GM23338 (cell line): Measurements from ENCODE around the gene PNPLA3. TPM values are rescaled to one million over a fixed set of nuclear protein-coding genes. Genes with fewer than 3 reads are reported as not detected.

ENCODE experiments used
- CTCF ChIP-seq, 2 experiments: fragments of 200-600 bp in 1 of 2; sonication (generic) in 1 of 2; conservative IDR thresholded peaks; 2 replicates each; pipeline versions ENCODE4 v1.5.1 to v1.6.1; 2016 to 2017; ENCODE audit warnings: antibody characterized with exemption in 2 of 2, low read depth in 2 of 2, mild to moderate bottlenecking in 2 of 2, moderate library complexity in 1 of 2
- EZH2 ChIP-seq: fragments of 200-600 bp; sonication (generic); IDR thresholded peaks from one replicate; pipeline ENCODE4 v1.8.0; 2017; ENCODE audit warnings: antibody characterized with exemption, mild to moderate bottlenecking, low read depth; ENCODE audit not compliant: unreplicated experiment
- JUNB ChIP-seq: IDR thresholded peaks from one replicate; pipeline ENCODE4 v1.6.1; 2016; ENCODE audit warnings: antibody characterized with exemption; ENCODE audit not compliant: unreplicated experiment
- NANOG ChIP-seq: IDR thresholded peaks from 2 replicates; pipeline ENCODE4 v1.6.1; 2016; ENCODE audit warnings: antibody characterized with exemption, borderline replicate concordance
- POLR2AphosphoS5 ChIP-seq: IDR thresholded peaks from 2 replicates; pipeline ENCODE4 v1.6.1; 2016; ENCODE audit warnings: antibody characterized with exemption, low read depth
- ZNF331 ChIP-seq: fragments of 250-450 bp; sonication (Bioruptor Pico); IDR thresholded peaks from 2 replicates; pipeline ENCODE4 v1.5.0; 2020; ENCODE audit warnings: low read depth, mild to moderate bottlenecking, moderate library complexity
- polyA plus RNA-seq: library from polyadenylated mRNA; unstranded; fragments of >200 nt; fragmentation: Nextera tagmentation; extraction: Ambion mirVana; gene quantifications from 2 replicates; pipeline ENCODE4 v1.2.1, GENCODE V29; 2016
- total RNA-seq: library from RNA; depleted of rRNA; stranded (reverse); fragments of >200 nt; shearing (Covaris generic); gene quantifications from 2 replicates; pipeline ENCODE4 v1.2.3, GENCODE V29; 2014
- TF ChIP-seq, protein P1 (sequence below): fragments of 250-450 bp; sonication (Bioruptor Pico); IDR thresholded peaks from 2 replicates; pipeline ENCODE4 v1.5.0; 2020; ENCODE audit warnings: mild to moderate bottlenecking, moderate library complexity

PNPLA3 gene
- total and polyA plus RNA-seq, 2 experiments from 2014 or later, result 17.7 to 23.4 TPM

DNA sequence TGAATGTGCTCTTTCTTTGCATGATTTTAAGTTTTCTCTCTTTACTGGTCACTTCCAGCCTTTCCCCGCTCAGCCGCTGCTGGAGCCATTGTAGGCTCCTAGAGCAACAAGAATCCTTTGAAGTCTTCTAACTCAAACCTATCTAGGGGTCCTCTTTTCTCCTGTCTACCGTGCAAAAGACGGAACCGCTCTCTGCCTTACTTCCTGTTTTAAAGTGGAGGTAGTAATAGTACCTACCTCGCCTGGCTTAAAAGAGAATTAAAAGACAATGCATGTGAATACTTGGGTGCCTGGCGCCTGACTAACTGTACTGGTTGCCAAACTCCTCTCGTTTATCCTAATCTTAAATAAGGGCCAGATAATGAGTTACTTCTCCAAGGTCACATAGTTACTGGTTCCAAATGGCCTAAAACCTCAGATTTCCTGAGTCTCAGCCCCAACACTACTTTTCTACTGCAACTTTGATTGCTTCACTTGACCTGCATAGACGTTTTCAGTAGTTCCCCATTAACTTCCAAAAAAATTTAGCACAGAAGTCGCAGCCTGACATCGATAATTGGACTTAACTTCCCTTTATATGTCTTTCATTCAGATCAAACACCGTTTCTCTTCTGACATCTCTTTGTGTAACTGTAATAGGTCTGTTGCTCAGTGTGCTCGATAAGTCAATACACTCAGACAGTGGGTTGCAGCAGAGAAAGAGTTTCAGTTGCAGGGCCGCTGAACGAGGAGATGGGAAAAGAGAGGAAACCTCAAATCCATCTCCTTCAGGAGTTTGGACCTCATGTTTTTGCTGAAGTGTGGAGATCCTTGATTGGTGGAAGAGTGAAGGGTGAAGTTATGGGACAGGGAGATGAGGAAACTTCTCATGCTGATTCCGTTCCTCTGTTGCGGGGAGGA, 32.5 kb downstream of the PNPLA3 start (continued):
- TF ChIP-seq, protein P1, sequence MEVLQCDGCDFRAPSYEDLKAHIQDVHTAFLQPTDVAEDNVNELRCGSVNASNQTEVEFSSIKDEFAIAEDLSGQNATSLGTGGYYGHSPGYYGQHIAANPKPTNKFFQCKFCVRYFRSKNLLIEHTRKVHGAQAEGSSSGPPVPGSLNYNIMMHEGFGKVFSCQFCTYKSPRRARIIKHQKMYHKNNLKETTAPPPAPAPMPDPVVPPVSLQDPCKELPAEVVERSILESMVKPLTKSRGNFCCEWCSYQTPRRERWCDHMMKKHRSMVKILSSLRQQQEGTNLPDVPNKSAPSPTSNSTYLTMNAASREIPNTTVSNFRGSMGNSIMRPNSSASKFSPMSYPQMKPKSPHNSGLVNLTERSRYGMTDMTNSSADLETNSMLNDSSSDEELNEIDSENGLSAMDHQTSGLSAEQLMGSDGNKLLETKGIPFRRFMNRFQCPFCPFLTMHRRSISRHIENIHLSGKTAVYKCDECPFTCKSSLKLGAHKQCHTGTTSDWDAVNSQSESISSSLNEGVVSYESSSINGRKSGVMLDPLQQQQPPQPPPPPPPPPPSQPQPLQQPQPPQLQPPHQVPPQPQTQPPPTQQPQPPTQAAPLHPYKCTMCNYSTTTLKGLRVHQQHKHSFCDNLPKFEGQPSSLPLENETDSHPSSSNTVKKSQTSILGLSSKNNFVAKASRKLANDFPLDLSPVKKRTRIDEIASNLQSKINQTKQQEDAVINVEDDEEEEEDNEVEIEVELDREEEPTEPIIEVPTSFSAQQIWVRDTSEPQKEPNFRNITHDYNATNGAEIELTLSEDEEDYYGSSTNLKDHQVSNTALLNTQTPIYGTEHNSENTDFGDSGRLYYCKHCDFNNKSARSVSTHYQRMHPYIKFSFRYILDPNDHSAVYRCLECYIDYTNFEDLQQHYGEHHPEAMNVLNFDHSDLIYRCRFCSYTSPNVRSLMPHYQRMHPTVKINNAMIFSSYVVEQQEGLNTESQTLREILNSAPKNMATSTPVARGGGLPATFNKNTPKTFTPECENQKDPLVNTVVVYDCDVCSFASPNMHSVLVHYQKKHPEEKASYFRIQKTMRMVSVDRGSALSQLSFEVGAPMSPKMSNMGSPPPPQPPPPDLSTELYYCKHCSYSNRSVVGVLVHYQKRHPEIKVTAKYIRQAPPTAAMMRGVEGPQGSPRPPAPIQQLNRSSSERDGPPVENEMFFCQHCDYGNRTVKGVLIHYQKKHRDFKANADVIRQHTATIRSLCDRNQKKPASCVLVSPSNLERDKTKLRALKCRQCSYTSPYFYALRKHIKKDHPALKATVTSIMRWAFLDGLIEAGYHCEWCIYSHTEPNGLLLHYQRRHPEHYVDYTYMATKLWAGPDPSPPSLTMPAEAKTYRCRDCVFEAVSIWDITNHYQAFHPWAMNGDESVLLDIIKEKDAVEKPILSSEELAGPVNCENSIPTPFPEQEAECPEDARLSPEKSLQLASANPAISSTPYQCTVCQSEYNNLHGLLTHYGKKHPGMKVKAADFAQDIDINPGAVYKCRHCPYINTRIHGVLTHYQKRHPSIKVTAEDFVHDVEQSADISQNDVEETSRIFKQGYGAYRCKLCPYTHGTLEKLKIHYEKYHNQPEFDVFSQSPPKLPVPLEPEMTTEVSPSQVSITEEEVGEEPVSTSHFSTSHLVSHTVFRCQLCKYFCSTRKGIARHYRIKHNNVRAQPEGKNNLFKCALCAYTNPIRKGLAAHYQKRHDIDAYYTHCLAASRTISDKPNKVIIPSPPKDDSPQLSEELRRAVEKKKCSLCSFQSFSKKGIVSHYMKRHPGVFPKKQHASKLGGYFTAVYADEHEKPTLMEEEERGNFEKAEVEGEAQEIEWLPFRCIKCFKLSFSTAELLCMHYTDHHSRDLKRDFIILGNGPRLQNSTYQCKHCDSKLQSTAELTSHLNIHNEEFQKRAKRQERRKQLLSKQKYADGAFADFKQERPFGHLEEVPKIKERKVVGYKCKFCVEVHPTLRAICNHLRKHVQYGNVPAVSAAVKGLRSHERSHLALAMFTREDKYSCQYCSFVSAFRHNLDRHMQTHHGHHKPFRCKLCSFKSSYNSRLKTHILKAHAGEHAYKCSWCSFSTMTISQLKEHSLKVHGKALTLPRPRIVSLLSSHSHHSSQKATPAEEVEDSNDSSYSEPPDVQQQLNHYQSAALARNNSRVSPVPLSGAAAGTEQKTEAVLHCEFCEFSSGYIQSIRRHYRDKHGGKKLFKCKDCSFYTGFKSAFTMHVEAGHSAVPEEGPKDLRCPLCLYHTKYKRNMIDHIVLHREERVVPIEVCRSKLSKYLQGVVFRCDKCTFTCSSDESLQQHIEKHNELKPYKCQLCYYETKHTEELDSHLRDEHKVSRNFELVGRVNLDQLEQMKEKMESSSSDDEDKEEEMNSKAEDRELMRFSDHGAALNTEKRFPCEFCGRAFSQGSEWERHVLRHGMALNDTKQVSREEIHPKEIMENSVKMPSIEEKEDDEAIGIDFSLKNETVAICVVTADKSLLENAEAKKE (CRISPR knock-in tag), result no peak
- TF ChIP-seq POLR2AphosphoS5, result no peak
- TF ChIP-seq JUNB, result no peak
- TF ChIP-seq CTCF (conservative IDR thresholded peaks at IDR 0.05; ENCODE audit: low read depth in 2 of 2), result no peak
- TF ChIP-seq ZNF331 (CRISPR knock-in tag), result no peak
- TF ChIP-seq EZH2, result no peak
- TF ChIP-seq NANOG, result no peak
